B cell (primary cell): ENCODE measurements around the gene NDUFAF7. TPM values are rescaled to one million over a fixed set of nuclear protein-coding genes. Genes with fewer than 3 reads are reported as not detected.

Source experiments
- ATAC-seq: fragments of 200-7000 bp; cut with Tn5 transposase; one replicate; pipeline ENCODE4 v1.10.0; 2021; ENCODE audit warnings: low read depth, mild to moderate bottlenecking, moderate number of reproducible peaks, moderate library complexity
- CTCF ChIA-PET: fragments of 350-600 bp; sonication (Branson Sonifier 250); formaldehyde crosslinking; loops from one replicate; lab custom pipeline; 2021; ENCODE audit warnings: antibody characterized with exemption, inconsistent platforms; lab: Charles Lee
- POLR2A ChIA-PET: fragments of 350-600 bp; sonication (Branson Sonifier 250); formaldehyde crosslinking; loops from one replicate; lab custom pipeline; 2021; ENCODE audit warnings: antibody characterized with exemption; lab: Charles Lee
- DNase-seq: peaks from one replicate; pipeline ENCODE4 v3.0.0; 2013
- H2AFZ ChIP-seq: 2 replicates; pipeline ENCODE4 v1.6.1; 2012; ENCODE audit warnings: mild to moderate bottlenecking, low read depth, low read length; ENCODE audit not compliant: insufficient read depth, poor library complexity, severe bottlenecking
- H3K27ac ChIP-seq, 2 donors: 1 replicate in 1 of 2; 2 replicates in 1 of 2; pipeline ENCODE4 v1.5.1; 2012 to 2013; ENCODE audit warnings: low read length in 2 of 2, mild to moderate bottlenecking in 2 of 2, moderate library complexity in 1 of 2
- H3K27me3 ChIP-seq, 4 experiments: fragments of 200-600 bp in 1 of 4; sonication (generic) in 1 of 4; replicated peaks in 1 of 4; 1 replicate in 2 of 4; 2 replicates in 2 of 4; pipeline versions ENCODE4 v1.6.1 to v1.7.0; 2013 to 2016; ENCODE audit warnings: low read length in 3 of 4, mild to moderate bottlenecking in 2 of 4, mixed read lengths in 1 of 4, moderate library complexity in 1 of 4; ENCODE audit not compliant: insufficient read depth in 4 of 4, control insufficient read depth in 3 of 4; ENCODE audit errors: control extremely low read depth in 1 of 4
- H3K36me3 ChIP-seq, 2 experiments: replicated peaks in 1 of 2; 1 replicate in 1 of 2; 2 replicates in 1 of 2; pipeline versions ENCODE4 v1.6.1 to v1.7.1; 2013; ENCODE audit warnings: low read length in 1 of 2; ENCODE audit not compliant: insufficient read depth in 2 of 2, control insufficient read depth in 1 of 2; ENCODE audit errors: control extremely low read depth in 1 of 2, extremely low read depth in 1 of 2
- H3K4me1 ChIP-seq, 2 donors: fragments of 200-600 bp in 1 of 2; sonication (generic) in 1 of 2; 1 replicate in 1 of 2; 2 replicates in 1 of 2; pipeline versions ENCODE4 v1.5.1 to v1.6.1; 2013 to 2017; ENCODE audit warnings: low read length in 2 of 2; ENCODE audit not compliant: control insufficient read depth in 2 of 2, insufficient read depth in 2 of 2
- H3K4me2 ChIP-seq: replicated peaks from 2 replicates; pipeline ENCODE3; 2012; ENCODE audit warnings: mild to moderate bottlenecking, low read depth, low read length; ENCODE audit not compliant: poor library complexity, severe bottlenecking
- H3K4me3 ChIP-seq, 5 experiments: fragments of 200-600 bp in 1 of 5; sonication (generic) in 1 of 5; 1 replicate in 3 of 5; 2 replicates in 2 of 5; pipeline versions ENCODE4 v1.5.1 to v1.7.0; 2011 to 2016; ENCODE audit warnings: low read length in 4 of 5, mild to moderate bottlenecking in 4 of 5, low read depth in 2 of 5, control low read depth in 1 of 5, moderate library complexity in 1 of 5; ENCODE audit not compliant: insufficient read depth in 1 of 5; ENCODE audit errors: control extremely low read depth in 1 of 5, extremely low read depth in 1 of 5
- H3K79me2 ChIP-seq: fragments of 200-600 bp; sonication (generic); one replicate; pipeline ENCODE4 v1.6.0; 2016; ENCODE audit warnings: low read length; ENCODE audit not compliant: control insufficient read depth, insufficient read depth
- H3K9ac ChIP-seq: fragments of 200-600 bp; sonication (generic); 2 replicates; pipeline ENCODE4 v1.6.1; 2017; ENCODE audit warnings: mild to moderate bottlenecking, low read length, moderate library complexity
- H3K9me3 ChIP-seq, 3 donors: one replicate each; pipeline versions ENCODE4 v1.6.1 to v1.7.1; 2013; ENCODE audit warnings: low read length in 2 of 3; ENCODE audit not compliant: control insufficient read depth in 2 of 3, insufficient read depth in 1 of 3; ENCODE audit errors: control extremely low read depth in 1 of 3
- H4K20me1 ChIP-seq: 2 replicates; pipeline ENCODE4 v1.6.0; 2012; ENCODE audit warnings: mild to moderate bottlenecking, low read length; ENCODE audit not compliant: insufficient read depth, control insufficient read depth, poor library complexity, severe bottlenecking
- H3K27ac Mint-ChIP-seq: one replicate; pipeline ENCODE4 v1.8.0; 2021; ENCODE audit warnings: mixed read lengths
- H3K27me3 Mint-ChIP-seq: one replicate; pipeline ENCODE4 v1.8.0; 2021; ENCODE audit warnings: mixed read lengths
- H3K4me1 Mint-ChIP-seq: one replicate; pipeline ENCODE4 v1.8.0; 2021; ENCODE audit warnings: mixed read lengths
- H3K4me3 Mint-ChIP-seq: one replicate; pipeline ENCODE4 v1.8.0; 2021; ENCODE audit warnings: mixed read lengths
- H3K9me3 Mint-ChIP-seq: one replicate; pipeline ENCODE4 v1.8.0; 2022; ENCODE audit warnings: mixed read lengths; ENCODE audit not compliant: insufficient read depth
- CTCF ChIP-seq: fragments of 200-600 bp; IDR thresholded peaks from one replicate; pipeline ENCODE4 v1.8.0; 2022; ENCODE audit warnings: antibody characterized with exemption, mild to moderate bottlenecking
- EZH2 ChIP-seq: IDR thresholded peaks from 2 replicates; pipeline ENCODE4 v1.6.1; 2012; ENCODE audit warnings: borderline replicate concordance, low read depth, mild to moderate bottlenecking, moderate library complexity, low read length; ENCODE audit not compliant: insufficient read depth, poor library complexity, severe bottlenecking
- WGBS: methylation state at CpG from one replicate; pipeline ENCODE4 v1.1.5; 2013; ENCODE audit warnings: missing lambda C conversion rate; ENCODE audit not compliant: insufficient coverage; 5-methylcytosine and 5-hydroxymethylcytosine counted together
- intact Hi-C: fragments of 100-400 bp; cut with micrococcal nuclease; formaldehyde crosslinking; loops from one replicate; pipeline ENCODE4 v1.10.0; 2022
- polyA plus RNA-seq: library from polyadenylated mRNA; depleted of rRNA; stranded (reverse); fragments of >200 nt; gene quantifications from 2 replicates; pipeline ENCODE4 v1.2.3, GENCODE V29; 2012
- total RNA-seq, 2 donors: library from RNA; stranded (reverse); fragments of 120-200 nt in 1 of 2; gene quantifications; 1 replicate in 1 of 2; 2 replicates in 1 of 2; pipeline versions ENCODE4 v1.2.3 to v1.2.4, GENCODE V29; 2013 to 2022

NDUFAF7 gene
- total and polyA plus RNA-seq, 2 donors (not counting 1 experiment from before 2014, with no cell fraction given): 12.2 to 35.4 TPM

GRCh38 chr2:37274359-37274965 is 43.0 kb downstream of the NDUFAF7 start:
- H3K9me3 Mint-ChIP-seq: no peaks in the 10 kb centered on the region
- Histone ChIP-seq H3K4me1 (no peaks in the 10 kb centered on the region), H3K9me3 (no peaks in the 10 kb centered on the region), H3K4me3 (no peak overlapping the region), H3K27me3 (no peaks in the 10 kb centered on the region), H3K9ac (no peak overlapping the region), H3K4me2 (no peak overlapping the region), H4K20me1 (no peaks in the 10 kb centered on the region), H2AFZ (no peak overlapping the region), H3K36me3 (peaks cover 21 to 77% of the 10 kb centered on the region in 2 experiments), H3K79me2 (no peaks in the 10 kb centered on the region), H3K27ac (no peak overlapping the region)
- ChIA-PET POLR2A (no interaction called here), CTCF (no interaction called here)
- no peaks in the 10 kb centered on the region for H3K27me3 Mint-ChIP-seq
- DNase-seq: no peak
- 100% methylated on average over 2 of the region's 6 CpGs for WGBS
- intact Hi-C loops: no loop called here
- H3K4me1 Mint-ChIP-seq: no peaks in the 10 kb centered on the region
- no peak for ATAC-seq
- no peak overlapping the region for H3K4me3 Mint-ChIP-seq
- H3K27ac Mint-ChIP-seq: no peak overlapping the region
- no peak for TF ChIP-seq CTCF
- TF ChIP-seq EZH2: no peak

DNA sequence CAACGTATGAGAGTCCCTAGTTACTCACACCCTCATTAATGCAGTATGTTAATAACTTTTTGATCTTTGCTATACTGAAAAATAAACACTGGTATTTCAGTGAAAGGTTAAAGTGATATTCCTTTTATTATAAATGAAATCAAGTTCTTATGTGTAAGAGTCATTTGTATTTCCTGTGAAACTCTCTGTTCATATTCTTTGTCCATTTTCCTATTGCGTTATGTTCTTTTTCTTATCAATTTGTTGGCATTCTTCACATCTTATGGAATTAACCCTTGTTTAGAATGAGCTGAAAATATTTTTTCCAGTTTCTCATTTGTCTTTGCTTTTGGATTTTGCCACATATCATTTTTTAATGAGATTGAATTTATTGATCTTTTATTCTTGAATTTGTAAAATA is 44.8 kb downstream of the NDUFAF7 start:
- no peaks in the 10 kb centered on the region for H3K9me3 ChIP-seq
- H3K79me2 ChIP-seq: no peaks in the 10 kb centered on the region
- H3K9ac ChIP-seq: no peak overlapping the region
- no peak for TF ChIP-seq CTCF
- no peak for TF ChIP-seq EZH2
- no peak overlapping the region for H2AFZ ChIP-seq
- ATAC-seq (no peak), DNase-seq (no peak)
- no CpG with 5 or more reads among the region's 2 CpGs for WGBS
- no peak overlapping the region for H3K4me3 Mint-ChIP-seq
- ChIA-PET POLR2A (no interaction called here), CTCF (no interaction called here)
- H3K36me3 ChIP-seq: peaks cover 15 to 77% of the 10 kb centered on the region in 2 experiments
- no peaks in the 10 kb centered on the region for H3K9me3 Mint-ChIP-seq
- no peaks in the 10 kb centered on the region for H3K4me1 Mint-ChIP-seq
- H3K27me3 Mint-ChIP-seq: no peaks in the 10 kb centered on the region
- H3K27ac ChIP-seq: no peak overlapping the region
- H3K27ac Mint-ChIP-seq: no peak overlapping the region
- H3K4me1 ChIP-seq: no peaks in the 10 kb centered on the region
- H3K4me3 ChIP-seq: no peak overlapping the region
- no peak overlapping the region for H3K4me2 ChIP-seq
- no peaks in the 10 kb centered on the region for H4K20me1 ChIP-seq
- no peaks in the 10 kb centered on the region for H3K27me3 ChIP-seq
- intact Hi-C loops: no loop called here
